ENCODE results near the gene PUS7.

DNA sequence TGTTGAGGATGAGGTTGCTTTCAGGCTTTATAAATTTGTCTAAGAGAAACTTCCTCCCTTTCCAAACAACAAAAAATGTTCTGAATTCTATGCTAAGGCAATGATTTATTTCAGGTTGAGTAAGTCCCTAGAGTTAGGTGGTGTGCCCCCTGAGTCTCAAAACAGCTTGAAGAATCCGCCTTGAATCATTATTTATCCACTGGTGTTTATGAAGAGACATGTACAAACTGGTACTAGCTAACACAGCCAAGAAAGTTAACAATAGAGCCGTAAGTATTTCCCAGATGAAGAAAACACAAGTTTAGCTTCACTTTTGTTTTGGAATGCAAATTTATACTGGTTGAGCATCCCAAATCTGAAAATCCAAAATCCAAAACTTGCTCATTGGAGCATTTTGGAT lies 67.2 kb downstream of the PUS7 start:
- TF ChIP-seq, protein P1, sequence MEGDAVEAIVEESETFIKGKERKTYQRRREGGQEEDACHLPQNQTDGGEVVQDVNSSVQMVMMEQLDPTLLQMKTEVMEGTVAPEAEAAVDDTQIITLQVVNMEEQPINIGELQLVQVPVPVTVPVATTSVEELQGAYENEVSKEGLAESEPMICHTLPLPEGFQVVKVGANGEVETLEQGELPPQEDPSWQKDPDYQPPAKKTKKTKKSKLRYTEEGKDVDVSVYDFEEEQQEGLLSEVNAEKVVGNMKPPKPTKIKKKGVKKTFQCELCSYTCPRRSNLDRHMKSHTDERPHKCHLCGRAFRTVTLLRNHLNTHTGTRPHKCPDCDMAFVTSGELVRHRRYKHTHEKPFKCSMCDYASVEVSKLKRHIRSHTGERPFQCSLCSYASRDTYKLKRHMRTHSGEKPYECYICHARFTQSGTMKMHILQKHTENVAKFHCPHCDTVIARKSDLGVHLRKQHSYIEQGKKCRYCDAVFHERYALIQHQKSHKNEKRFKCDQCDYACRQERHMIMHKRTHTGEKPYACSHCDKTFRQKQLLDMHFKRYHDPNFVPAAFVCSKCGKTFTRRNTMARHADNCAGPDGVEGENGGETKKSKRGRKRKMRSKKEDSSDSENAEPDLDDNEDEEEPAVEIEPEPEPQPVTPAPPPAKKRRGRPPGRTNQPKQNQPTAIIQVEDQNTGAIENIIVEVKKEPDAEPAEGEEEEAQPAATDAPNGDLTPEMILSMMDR (IDR thresholded peaks at IDR 0.05): no peak
- TF ChIP-seq EZH2 (IDR thresholded peaks at IDR 0.05) (no peak), EZH2phosphoT487 (IDR thresholded peaks at IDR 0.05) (no peak)
